CD4-positive, alpha-beta T cell (primary cell): ENCODE measurements around the gene GRID2. TPM values are rescaled to one million over a fixed set of nuclear protein-coding genes. Genes with fewer than 3 reads are reported as not detected.

Source experiments
- ATAC-seq: fragments of 200-7000 bp; cut with Tn5 transposase; one replicate; pipeline ENCODE4 v1.10.0; 2022; ENCODE audit warnings: mild to moderate bottlenecking; ENCODE audit not compliant: poor library complexity
- CTCF ChIA-PET: fragments of 350-600 bp; sonication (Branson Sonifier 250); formaldehyde crosslinking; loops from one replicate; lab custom pipeline; 2021; ENCODE audit warnings: antibody characterized with exemption, inconsistent platforms; lab: Charles Lee
- POLR2A ChIA-PET: fragments of 350-600 bp; sonication (Branson Sonifier 250); formaldehyde crosslinking; loops from one replicate; lab custom pipeline; 2021; ENCODE audit warnings: antibody characterized with exemption, inconsistent platforms; lab: Charles Lee
- DNase-seq, 14 experiments: peaks; one replicate each; pipeline ENCODE4 v3.0.0-alpha.2; 2013 to 2020; ENCODE audit warnings: mixed read lengths in 2 of 14
- H3K27ac ChIP-seq, 2 donors: one replicate each; pipeline versions ENCODE4 v1.5.1 to v1.7.0; 2013; ENCODE audit warnings: low read length in 2 of 2, low read depth in 1 of 2, mild to moderate bottlenecking in 1 of 2
- H3K27me3 ChIP-seq, 2 experiments: 1 replicate in 1 of 2; 2 replicates in 1 of 2; pipeline versions ENCODE4 v1.6.1 to v1.7.0; 2013; ENCODE audit warnings: low read length in 2 of 2, control low read depth in 1 of 2, mild to moderate bottlenecking in 1 of 2, moderate library complexity in 1 of 2; ENCODE audit not compliant: insufficient read depth in 2 of 2, control insufficient read depth in 1 of 2
- H3K36me3 ChIP-seq: one replicate; pipeline ENCODE4 v1.6.1; 2013; ENCODE audit warnings: low read length, control low read depth; ENCODE audit not compliant: insufficient read depth
- H3K4me1 ChIP-seq: one replicate; pipeline ENCODE4 v1.6.1; 2013; ENCODE audit warnings: low read length, control low read depth; ENCODE audit not compliant: insufficient read depth
- H3K4me3 ChIP-seq: one replicate; pipeline ENCODE4 v1.5.1; 2013; ENCODE audit warnings: mild to moderate bottlenecking, low read length, moderate library complexity
- H3K9me3 ChIP-seq, 2 experiments: 1 replicate in 1 of 2; 2 replicates in 1 of 2; pipeline versions ENCODE4 v1.6.1 to v1.7.0; 2013; ENCODE audit warnings: low read length in 2 of 2, mild to moderate bottlenecking in 2 of 2, control low read depth in 1 of 2, moderate library complexity in 1 of 2; ENCODE audit not compliant: control insufficient read depth in 1 of 2, insufficient read depth in 1 of 2
- H3K27ac Mint-ChIP-seq: one replicate; pipeline ENCODE4 v1.8.0; 2020; ENCODE audit warnings: mixed read lengths
- H3K27me3 Mint-ChIP-seq: one replicate; pipeline ENCODE4 v1.8.0; 2021; ENCODE audit warnings: mixed read lengths
- H3K36me3 Mint-ChIP-seq: one replicate; pipeline ENCODE4 v1.8.0; 2021; ENCODE audit warnings: low read depth, mixed read lengths
- H3K4me1 Mint-ChIP-seq: one replicate; pipeline ENCODE4 v1.8.0; 2021; ENCODE audit warnings: low read depth, mixed read lengths
- H3K4me3 Mint-ChIP-seq: one replicate; pipeline ENCODE4 v1.8.0; 2020; ENCODE audit warnings: mild to moderate bottlenecking, mixed read lengths
- H3K9me3 Mint-ChIP-seq: one replicate; pipeline ENCODE4 v1.8.0; 2020; ENCODE audit warnings: mixed read lengths
- CTCF ChIP-seq: fragments of 200-600 bp; IDR thresholded peaks from one replicate; pipeline ENCODE4 v1.8.0; 2022; ENCODE audit warnings: antibody characterized with exemption, mild to moderate bottlenecking
- intact Hi-C, 2 experiments: fragments of 100-400 bp; cut with DNase I in 1 of 2; cut with micrococcal nuclease in 1 of 2; formaldehyde crosslinking; loops; one replicate each; pipeline versions ENCODE4 v1.15.1 to v1.9.0; 2023 to 2025; cut with DNase I, micrococcal nuclease
- total RNA-seq, 174 experiments: library from RNA in 2 of 174; stranded (reverse) in 2 of 174; gene quantifications; one replicate each; pipeline ENCODE4 v1.2.3 and lab custom pipeline; 2021 to 2026

Gene GRID2
- total RNA-seq, 2 experiments from 2014 or later: not detected

GRCh38 chr4:93018806-93019205 is 715.0 kb downstream of the GRID2 start:
- no peak for TF ChIP-seq CTCF
- Mint-ChIP-seq H3K27ac (no peak overlapping the region), H3K27me3 (no peaks in the 10 kb centered on the region), H3K36me3 (no peaks in the 10 kb centered on the region), H3K9me3 (peaks cover 2% of the 10 kb centered on the region), H3K4me1 (no peaks in the 10 kb centered on the region), H3K4me3 (no peak overlapping the region)
- ChIA-PET POLR2A (no interaction called here), CTCF (no interaction called here)
- H3K4me3 ChIP-seq: no peak overlapping the region
- no peak for ATAC-seq
- intact Hi-C loops: no loop called here
- no peak for DNase-seq
- no peaks in the 10 kb centered on the region for H3K36me3 ChIP-seq
- H3K9me3 ChIP-seq: no peaks in the 10 kb centered on the region
- no peak overlapping the region for H3K27ac ChIP-seq
- no peaks in the 10 kb centered on the region for H3K27me3 ChIP-seq
- no peaks in the 10 kb centered on the region for H3K4me1 ChIP-seq

- no peak for TF ChIP-seq CTCF
- H3K36me3 ChIP-seq: no peaks in the 10 kb centered on the region
- H3K27me3 Mint-ChIP-seq: no peaks in the 10 kb centered on the region
- no peak overlapping the region for H3K4me3 ChIP-seq
- intact Hi-C loops: no loop called here
- no peak for ATAC-seq
- peaks cover 9% of the 10 kb centered on the region for H3K9me3 Mint-ChIP-seq
- no peaks in the 10 kb centered on the region for H3K36me3 Mint-ChIP-seq
- no peaks in the 10 kb centered on the region for H3K4me1 ChIP-seq
- no peak for DNase-seq
- no peak overlapping the region for H3K27ac ChIP-seq
- ChIA-PET CTCF (no interaction called here), POLR2A (no interaction called here)
- no peaks in the 10 kb centered on the region for H3K9me3 ChIP-seq
- H3K27me3 ChIP-seq: no peaks in the 10 kb centered on the region
- no peak overlapping the region for H3K27ac Mint-ChIP-seq
- H3K4me3 Mint-ChIP-seq: no peak overlapping the region
- no peaks in the 10 kb centered on the region for H3K4me1 Mint-ChIP-seq
Measured at GRCh38 chr4:93029769-93030168, 726.0 kb downstream of the GRID2 start.

- no peaks in the 10 kb centered on the region for H3K4me1 ChIP-seq
- no peak for TF ChIP-seq CTCF
- H3K27me3 Mint-ChIP-seq: no peaks in the 10 kb centered on the region
- peaks cover 9% of the 10 kb centered on the region for H3K9me3 Mint-ChIP-seq
- no peaks in the 10 kb centered on the region for H3K9me3 ChIP-seq
- no peaks in the 10 kb centered on the region for H3K27me3 ChIP-seq
- ATAC-seq: no peak
- H3K4me3 ChIP-seq: no peak overlapping the region
- intact Hi-C loops: no loop called here
- ChIA-PET CTCF (no interaction called here), POLR2A (no interaction called here)
- no peak overlapping the region for H3K27ac Mint-ChIP-seq
- DNase-seq: no peak
- no peak overlapping the region for H3K4me3 Mint-ChIP-seq
- H3K27ac ChIP-seq: no peak overlapping the region
- H3K4me1 Mint-ChIP-seq: no peaks in the 10 kb centered on the region
- no peaks in the 10 kb centered on the region for H3K36me3 ChIP-seq
- no peaks in the 10 kb centered on the region for H3K36me3 Mint-ChIP-seq
Measured at GRCh38 chr4:93030670-93031069, 726.9 kb downstream of the GRID2 start.
